Measurements from ENCODE around the gene PLCH1.

DNA sequence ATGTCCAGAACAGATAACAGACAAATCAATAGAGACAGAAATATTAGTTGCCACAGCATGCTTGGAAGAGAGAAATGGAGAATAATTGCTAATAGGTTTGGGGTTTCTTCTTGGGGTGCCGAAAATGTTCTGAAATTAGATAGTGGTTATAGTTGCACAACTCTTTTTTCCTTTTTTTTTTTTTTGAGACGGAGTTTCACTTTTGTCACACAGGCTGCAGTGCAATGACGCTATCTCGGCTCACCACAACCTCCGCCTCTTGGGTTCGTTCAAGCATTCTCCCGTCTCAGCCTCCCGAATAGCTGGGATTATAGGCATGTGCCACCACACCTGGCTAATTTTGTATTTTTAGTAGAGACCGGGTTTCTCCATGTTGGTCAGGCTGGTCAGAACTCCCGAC lies 163.3 kb downstream of the PLCH1 start:
- TF ChIP-seq, protein P1, sequence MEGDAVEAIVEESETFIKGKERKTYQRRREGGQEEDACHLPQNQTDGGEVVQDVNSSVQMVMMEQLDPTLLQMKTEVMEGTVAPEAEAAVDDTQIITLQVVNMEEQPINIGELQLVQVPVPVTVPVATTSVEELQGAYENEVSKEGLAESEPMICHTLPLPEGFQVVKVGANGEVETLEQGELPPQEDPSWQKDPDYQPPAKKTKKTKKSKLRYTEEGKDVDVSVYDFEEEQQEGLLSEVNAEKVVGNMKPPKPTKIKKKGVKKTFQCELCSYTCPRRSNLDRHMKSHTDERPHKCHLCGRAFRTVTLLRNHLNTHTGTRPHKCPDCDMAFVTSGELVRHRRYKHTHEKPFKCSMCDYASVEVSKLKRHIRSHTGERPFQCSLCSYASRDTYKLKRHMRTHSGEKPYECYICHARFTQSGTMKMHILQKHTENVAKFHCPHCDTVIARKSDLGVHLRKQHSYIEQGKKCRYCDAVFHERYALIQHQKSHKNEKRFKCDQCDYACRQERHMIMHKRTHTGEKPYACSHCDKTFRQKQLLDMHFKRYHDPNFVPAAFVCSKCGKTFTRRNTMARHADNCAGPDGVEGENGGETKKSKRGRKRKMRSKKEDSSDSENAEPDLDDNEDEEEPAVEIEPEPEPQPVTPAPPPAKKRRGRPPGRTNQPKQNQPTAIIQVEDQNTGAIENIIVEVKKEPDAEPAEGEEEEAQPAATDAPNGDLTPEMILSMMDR (IDR thresholded peaks at IDR 0.05) = no peak
- TF ChIP-seq EZH2 (IDR thresholded peaks at IDR 0.05) (no peak), EZH2phosphoT487 (IDR thresholded peaks at IDR 0.05) (no peak)

Measured in neural progenitor cell (in vitro differentiated cells).